Measurements from ENCODE around the gene SMG9.
"Not testable (repeated sequence)": the region's sequence is repeated elsewhere in the genome, so short reads cannot be mapped to it uniquely, and the experiment has no call there.

The SMG9 gene

DNA sequence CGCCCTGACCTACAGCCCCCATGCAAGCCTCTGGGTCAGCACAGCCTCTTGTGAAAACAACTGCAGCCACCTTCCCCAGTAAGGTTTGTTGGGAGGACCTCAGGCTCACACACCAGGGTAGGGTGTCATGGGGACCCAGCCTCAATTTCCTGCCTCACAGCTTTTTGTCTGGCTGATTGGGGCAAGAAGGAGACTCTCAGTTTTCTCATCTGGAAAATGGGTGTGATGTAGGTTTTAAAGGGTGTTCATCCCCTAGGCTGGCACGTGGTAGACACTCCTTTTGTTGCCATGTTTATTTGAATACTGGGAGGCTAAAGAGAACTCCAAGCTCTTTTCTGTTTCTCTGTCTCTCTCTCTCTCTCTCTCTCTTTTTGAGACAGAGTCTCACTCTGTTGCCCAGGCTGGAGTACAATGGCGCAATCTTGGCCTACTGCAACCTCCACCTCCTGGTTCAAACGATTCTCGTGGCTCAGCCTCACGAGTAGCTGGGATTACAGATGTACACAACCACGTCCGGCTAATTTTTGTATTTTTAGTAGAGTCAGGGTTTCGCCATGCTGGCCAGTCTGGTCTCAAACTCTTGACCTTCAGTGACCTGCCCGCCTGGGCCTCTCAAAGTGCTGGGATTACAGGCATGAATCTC is 66.6 kb downstream of the SMG9 start:
- DNase-seq, result no peak

GRCh38 chr19:43687660-43687997 is 67.1 kb downstream of the SMG9 start:
- DNase-seq, result no peak

GRCh38 chr19:43684326-43684725 is 70.4 kb downstream of the SMG9 start:
- no peak for DNase-seq

DNA sequence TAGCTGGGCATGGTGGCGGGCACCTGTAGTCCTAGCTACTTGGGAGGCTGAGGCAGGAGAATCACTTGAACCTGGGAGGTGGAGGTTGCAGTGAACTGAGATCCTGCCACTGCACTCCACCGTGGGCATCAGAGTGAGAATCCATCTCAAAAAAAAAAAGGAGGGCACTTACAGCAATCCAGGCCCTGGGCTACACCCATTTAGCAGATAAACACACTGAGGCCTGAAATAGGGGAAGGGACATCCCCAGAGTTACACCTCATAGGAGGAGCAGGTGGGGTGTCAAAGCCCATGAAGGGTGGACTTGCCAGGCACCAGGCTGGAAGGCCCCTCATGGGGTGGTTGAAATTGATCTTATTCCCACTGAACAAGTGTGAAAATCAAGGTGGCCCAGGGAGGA is 70.9 kb downstream of the SMG9 start:
- no peak for DNase-seq

DNA sequence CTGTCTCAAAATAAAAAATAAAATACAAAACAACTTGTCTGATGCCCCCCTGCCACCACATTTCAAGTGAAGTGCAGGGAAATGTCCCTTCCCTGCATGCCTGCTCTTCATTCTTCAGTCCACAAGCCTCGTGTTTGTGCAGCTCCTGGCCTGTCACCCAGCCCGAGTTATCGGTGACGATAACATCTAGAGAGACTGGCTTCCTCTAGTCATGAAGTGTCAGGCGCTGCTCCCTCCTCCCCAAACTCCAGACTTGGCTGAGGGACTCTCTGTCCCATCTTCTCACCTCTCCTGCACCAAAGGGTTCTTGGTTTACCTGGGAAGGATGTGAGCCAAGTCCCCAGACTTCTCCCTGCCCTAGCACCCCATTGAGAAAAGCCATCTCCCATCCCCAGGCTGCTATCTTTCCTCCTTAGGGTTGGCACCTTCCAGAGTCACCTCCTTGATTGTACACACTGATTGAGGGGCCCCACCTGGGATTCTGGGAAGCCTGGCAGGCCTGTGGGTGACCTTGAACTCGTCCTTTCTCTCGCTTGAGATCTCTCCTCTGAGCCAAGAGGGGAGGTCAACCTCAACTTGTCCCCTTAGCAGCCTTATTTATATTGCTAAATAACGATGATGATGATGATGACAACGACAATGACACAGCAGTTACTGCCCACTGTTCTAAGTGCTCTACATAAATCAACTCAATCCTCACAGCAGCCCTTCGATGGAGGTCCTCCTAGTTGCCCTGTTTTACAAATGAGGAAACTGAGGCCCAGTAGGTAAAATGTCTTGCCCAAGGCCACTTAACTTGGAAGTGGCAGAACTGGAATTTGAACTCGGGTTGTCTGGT is 71.7 kb downstream of the SMG9 start:
- DNase-seq, result no peak

GRCh38 chr19:43682269-43682668 is 72.5 kb downstream of the SMG9 start:
- not testable (repeated sequence) for DNase-seq

DNA sequence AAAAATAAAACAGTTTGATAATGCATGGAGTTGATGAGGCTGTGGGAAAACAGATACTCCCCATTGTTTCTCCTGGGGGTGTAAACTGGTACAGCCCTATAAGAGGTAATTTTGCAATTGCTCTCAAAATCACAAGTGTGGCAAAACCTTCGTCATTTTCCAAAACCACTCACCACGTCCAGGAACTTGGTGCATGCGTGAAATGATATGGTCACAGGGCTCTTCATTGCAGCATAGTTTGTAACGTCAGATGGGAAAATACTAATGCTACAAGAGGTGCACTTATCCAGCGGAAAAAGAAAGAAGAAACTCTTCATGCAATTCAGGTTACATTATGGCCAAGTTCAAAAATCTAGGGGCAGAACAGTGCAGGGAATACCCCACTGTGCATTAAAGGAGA is 72.9 kb downstream of the SMG9 start:
- DNase-seq, result no peak

DNA sequence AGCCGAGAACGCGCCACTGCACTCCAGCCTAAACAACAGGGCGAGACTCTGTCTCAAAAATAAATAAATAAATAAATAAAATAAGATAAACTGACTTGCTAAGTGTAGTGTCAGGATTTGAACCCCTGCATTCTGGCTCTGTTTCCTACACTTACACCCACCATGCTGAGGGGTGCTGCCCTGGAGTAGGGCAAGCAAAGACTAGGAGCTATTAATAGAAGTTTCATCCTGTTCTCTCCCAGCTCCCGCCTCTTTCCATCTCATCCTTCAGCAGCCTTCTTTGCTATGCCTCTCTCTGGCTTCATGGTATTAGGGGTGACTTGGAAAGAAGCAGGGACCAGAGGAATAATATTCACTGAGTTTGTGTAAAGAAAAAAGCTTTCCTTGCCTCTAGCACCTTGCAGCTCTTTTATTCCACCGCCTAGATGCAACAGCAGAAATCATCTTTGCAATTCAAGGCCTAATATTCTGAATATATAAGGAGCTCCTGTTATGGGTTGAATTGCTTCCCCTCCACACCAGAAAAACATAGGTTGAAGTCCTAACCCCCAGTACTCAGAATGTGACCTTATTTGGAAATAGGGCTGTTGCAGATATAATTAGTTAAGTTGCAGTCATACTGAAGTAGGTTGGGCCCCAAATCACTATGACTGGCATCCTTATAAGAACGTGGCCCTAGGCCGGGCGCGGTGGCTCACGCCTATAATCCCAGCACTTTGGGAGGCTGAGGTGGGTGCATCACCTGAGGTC is 76.1 kb downstream of the SMG9 start:
- no peak for DNase-seq
